CD4-positive, alpha-beta T cell (primary cell): ENCODE measurements around the gene SPINT1. TPM values are rescaled to one million over a fixed set of nuclear protein-coding genes. Genes with fewer than 3 reads are reported as not detected.

Experiments
- ATAC-seq: fragments of 200-7000 bp; cut with Tn5 transposase; one replicate; pipeline ENCODE4 v1.10.0; 2022; ENCODE audit warnings: mild to moderate bottlenecking; ENCODE audit not compliant: poor library complexity
- CTCF ChIA-PET: fragments of 350-600 bp; sonication (Branson Sonifier 250); formaldehyde crosslinking; loops from one replicate; lab custom pipeline; 2021; ENCODE audit warnings: antibody characterized with exemption, inconsistent platforms; lab: Charles Lee
- POLR2A ChIA-PET: fragments of 350-600 bp; sonication (Branson Sonifier 250); formaldehyde crosslinking; loops from one replicate; lab custom pipeline; 2021; ENCODE audit warnings: antibody characterized with exemption, inconsistent platforms; lab: Charles Lee
- DNase-seq, 14 experiments: peaks; one replicate each; pipeline ENCODE4 v3.0.0-alpha.2; 2013 to 2020; ENCODE audit warnings: mixed read lengths in 2 of 14
- H3K27ac ChIP-seq, 2 donors: one replicate each; pipeline versions ENCODE4 v1.5.1 to v1.7.0; 2013; ENCODE audit warnings: low read length in 2 of 2, low read depth in 1 of 2, mild to moderate bottlenecking in 1 of 2
- H3K27me3 ChIP-seq, 2 experiments: 1 replicate in 1 of 2; 2 replicates in 1 of 2; pipeline versions ENCODE4 v1.6.1 to v1.7.0; 2013; ENCODE audit warnings: low read length in 2 of 2, control low read depth in 1 of 2, mild to moderate bottlenecking in 1 of 2, moderate library complexity in 1 of 2; ENCODE audit not compliant: insufficient read depth in 2 of 2, control insufficient read depth in 1 of 2
- H3K36me3 ChIP-seq: one replicate; pipeline ENCODE4 v1.6.1; 2013; ENCODE audit warnings: low read length, control low read depth; ENCODE audit not compliant: insufficient read depth
- H3K4me1 ChIP-seq: one replicate; pipeline ENCODE4 v1.6.1; 2013; ENCODE audit warnings: low read length, control low read depth; ENCODE audit not compliant: insufficient read depth
- H3K4me3 ChIP-seq: one replicate; pipeline ENCODE4 v1.5.1; 2013; ENCODE audit warnings: mild to moderate bottlenecking, low read length, moderate library complexity
- H3K9me3 ChIP-seq, 2 experiments: 1 replicate in 1 of 2; 2 replicates in 1 of 2; pipeline versions ENCODE4 v1.6.1 to v1.7.0; 2013; ENCODE audit warnings: low read length in 2 of 2, mild to moderate bottlenecking in 2 of 2, control low read depth in 1 of 2, moderate library complexity in 1 of 2; ENCODE audit not compliant: control insufficient read depth in 1 of 2, insufficient read depth in 1 of 2
- H3K27ac Mint-ChIP-seq: one replicate; pipeline ENCODE4 v1.8.0; 2020; ENCODE audit warnings: mixed read lengths
- H3K27me3 Mint-ChIP-seq: one replicate; pipeline ENCODE4 v1.8.0; 2021; ENCODE audit warnings: mixed read lengths
- H3K36me3 Mint-ChIP-seq: one replicate; pipeline ENCODE4 v1.8.0; 2021; ENCODE audit warnings: low read depth, mixed read lengths
- H3K4me1 Mint-ChIP-seq: one replicate; pipeline ENCODE4 v1.8.0; 2021; ENCODE audit warnings: low read depth, mixed read lengths
- H3K4me3 Mint-ChIP-seq: one replicate; pipeline ENCODE4 v1.8.0; 2020; ENCODE audit warnings: mild to moderate bottlenecking, mixed read lengths
- H3K9me3 Mint-ChIP-seq: one replicate; pipeline ENCODE4 v1.8.0; 2020; ENCODE audit warnings: mixed read lengths
- CTCF ChIP-seq: fragments of 200-600 bp; IDR thresholded peaks from one replicate; pipeline ENCODE4 v1.8.0; 2022; ENCODE audit warnings: antibody characterized with exemption, mild to moderate bottlenecking
- intact Hi-C, 2 experiments: fragments of 100-400 bp; cut with DNase I in 1 of 2; cut with micrococcal nuclease in 1 of 2; formaldehyde crosslinking; loops; one replicate each; pipeline versions ENCODE4 v1.15.1 to v1.9.0; 2023 to 2025; cut with DNase I, micrococcal nuclease
- total RNA-seq, 174 experiments: library from RNA in 2 of 174; stranded (reverse) in 2 of 174; gene quantifications; one replicate each; pipeline ENCODE4 v1.2.3 and lab custom pipeline; 2021 to 2026

SPINT1 gene
- total RNA-seq, 2 experiments from 2014 or later: 1.0 to 1.6 TPM

- peak overlapping the region; percentile 70 for H3K4me3 ChIP-seq
- ATAC-seq (peak; percentile 58), DNase-seq (peak; percentile 54 to 84 (median 66))
- H3K36me3 ChIP-seq: peaks cover 16% of the 10 kb centered on the region
- intact Hi-C loops: loop anchor here (5.0 to 10.0 kb wide), 3 partner anchors 48 to 908 kb away; partner anchors contain the start of genes CHAC1 (in 1 of the 2), NUSAP1 (in 1 of the 2) and OIP5 (in 1 of the 2)
- Mint-ChIP-seq H3K27ac (peak overlapping the region; percentile 71), H3K36me3 (peaks cover 21% of the 10 kb centered on the region), H3K9me3 (no peaks in the 10 kb centered on the region), H3K4me3 (peak overlapping the region; percentile 89), H3K27me3 (no peaks in the 10 kb centered on the region), H3K4me1 (peaks cover 37% of the 10 kb centered on the region)
- H3K9me3 ChIP-seq: no peaks in the 10 kb centered on the region
- peaks cover 51% of the 10 kb centered on the region for H3K4me1 ChIP-seq
- no peaks in the 10 kb centered on the region for H3K27me3 ChIP-seq
- TF ChIP-seq CTCF: peak; percentile 89
- ChIA-PET POLR2A (interaction anchor here (1.1 to 3.2 kb wide), 5 partner anchors 23 to 279 kb away, joined by 3 to 24 read pairs (median 5); partner anchors contain the start of genes DLL4, INO80 and RHOV), CTCF (interaction anchor here (0.8 to 5.9 kb wide), 9 partner anchors 10 to 325 kb away, joined by 3 to 62 read pairs (median 6); partner anchors contain the start of genes CHP1, EXD1 and VPS18)
- H3K27ac ChIP-seq: peak overlapping the region; percentile 67 to 78
These were observed 62.5 kb downstream of the SPINT1 start for GRCh38 chr15:40906091-40906990.

- intact Hi-C loops: loop anchor here (5.0 to 10.0 kb wide), 3 partner anchors 48 to 908 kb away; partner anchors contain the start of genes CHAC1 (in 1 of the 2), NUSAP1 (in 1 of the 2) and OIP5 (in 1 of the 2)
- no peaks in the 10 kb centered on the region for H3K9me3 ChIP-seq
- peaks cover 49% of the 10 kb centered on the region for H3K4me1 ChIP-seq
- Mint-ChIP-seq H3K27ac (peak overlapping the region; percentile 84), H3K9me3 (no peaks in the 10 kb centered on the region), H3K4me3 (peak overlapping the region; percentile 89), H3K4me1 (peaks cover 37% of the 10 kb centered on the region), H3K27me3 (no peaks in the 10 kb centered on the region), H3K36me3 (peaks cover 21% of the 10 kb centered on the region)
- peak overlapping the region; percentile 67 to 78 for H3K27ac ChIP-seq
- no peak for TF ChIP-seq CTCF
- CTCF ChIA-PET: interaction anchor here (1.5 to 5.9 kb wide), 7 partner anchors 11 to 115 kb away, joined by 3 to 62 read pairs (median 6); partner anchors contain the start of gene VPS18
- POLR2A ChIA-PET: interaction anchor here (0.6 to 3.2 kb wide), 13 partner anchors 9 to 432 kb away, joined by 3 to 24 read pairs (median 4); partner anchors contain the start of genes CHAC1, DLL4, EXD1 and INO80
- ATAC-seq: peak; percentile 47
- peaks cover 16% of the 10 kb centered on the region for H3K36me3 ChIP-seq
- DNase-seq: peak in 13 of 14 experiments; percentile 30 to 82 (median 60)
- H3K4me3 ChIP-seq: peak overlapping the region; percentile 70
- no peaks in the 10 kb centered on the region for H3K27me3 ChIP-seq
These were observed 63.3 kb downstream of the SPINT1 start for GRCh38 chr15:40906991-40907802.

Other genes starting within 250 kb of the SPINT1 start
- gene KNL1, start 249.8 kb upstream of the SPINT1 start, total RNA-seq: under 1 TPM; 0.59 to 0.69 TPM
- gene RAD51, start 148.9 kb upstream of the SPINT1 start, total RNA-seq: 1 to 10 TPM in 1 of 2 experiments, under 1 TPM in 1; 0.64 to 1.5 TPM
- gene RMDN3, start 88.8 kb upstream of the SPINT1 start, total RNA-seq: 10 to 100 TPM; 29.1 to 30.3 TPM
- gene GCHFR, start 80.0 kb upstream of the SPINT1 start, total RNA-seq: 10 to 100 TPM; 13.5 to 14.8 TPM
- under 1 TPM; 0.77 to 0.98 TPM for gene C15orf62, start 74.1 kb upstream of the SPINT1 start, total RNA-seq
- gene ZFYVE19, start 37.0 kb upstream of the SPINT1 start, total RNA-seq: 10 to 100 TPM; 12.0 to 13.0 TPM
- gene DNAJC17, start 36.6 kb upstream of the SPINT1 start, total RNA-seq: 10 to 100 TPM; 14.4 to 17.9 TPM
- not detected for gene PPP1R14D, start 15.3 kb upstream of the SPINT1 start, total RNA-seq
- under 1 TPM; 0.36 TPM for gene RHOV, start 30.2 kb downstream of the SPINT1 start, total RNA-seq
- gene VPS18, start 50.4 kb downstream of the SPINT1 start, total RNA-seq: 10 to 100 TPM; 20.8 to 21.7 TPM
- under 1 TPM; 0.11 to 0.14 TPM for gene DLL4, start 85.3 kb downstream of the SPINT1 start, total RNA-seq
- under 1 TPM; 0.42 to 0.47 TPM for gene CHAC1, start 109.4 kb downstream of the SPINT1 start, total RNA-seq